Thyroid gland (tissue), 4 donors: Measurements from ENCODE around the gene SP140. TPM values are rescaled to one million over a fixed set of nuclear protein-coding genes. Genes with fewer than 3 reads are reported as not detected.

Experiments
- DNase-seq, 2 donors: peaks; one replicate each; pipeline ENCODE4 v3.0.0-alpha.2; 2019
- H3K27ac ChIP-seq, 3 donors: fragments of 200-600 bp; sonication (generic); 1 replicate in 2 of 3; 2 replicates in 1 of 3; pipeline ENCODE4 v1.5.1; 2016 to 2019; ENCODE audit warnings: mild to moderate bottlenecking in 1 of 3, moderate library complexity in 1 of 3
- H3K27me3 ChIP-seq: fragments of 200-600 bp; sonication (generic); one replicate; pipeline ENCODE4 v1.5.1; 2019
- H3K36me3 ChIP-seq, 2 donors: fragments of 200-600 bp; sonication (generic); one replicate each; pipeline ENCODE4 v1.5.1; 2016 to 2019
- H3K4me1 ChIP-seq, 2 donors: fragments of 200-600 bp; sonication (generic); one replicate each; pipeline ENCODE4 v1.5.1; 2017 to 2019
- H3K4me3 ChIP-seq, 3 donors: fragments of 200-600 bp; sonication (generic); replicated peaks in 1 of 3; 1 replicate in 2 of 3; 2 replicates in 1 of 3; pipeline ENCODE4 v1.5.1; 2016; ENCODE audit warnings: mild to moderate bottlenecking in 1 of 3
- H3K9me3 ChIP-seq: fragments of 200-600 bp; sonication (generic); one replicate; pipeline ENCODE4 v1.5.1; 2017
- CTCF ChIP-seq, 6 experiments: fragments of 200-600 bp in 3 of 6; fragments of 450-650 bp in 3 of 6; sonication (generic) in 3 of 6; IDR thresholded peaks; one replicate each; pipeline ENCODE4 v1.5.1; 2016 to 2019; ENCODE audit warnings: antibody characterized with exemption in 6 of 6, mild to moderate bottlenecking in 2 of 6, inconsistent platforms in 1 of 6, moderate library complexity in 1 of 6
- POLR2A ChIP-seq, 2 donors: fragments of 450-650 bp; IDR thresholded peaks; one replicate each; pipeline ENCODE4 v1.6.1; 2017; ENCODE audit warnings: antibody characterized with exemption in 2 of 2, mild to moderate bottlenecking in 2 of 2, moderate library complexity in 1 of 2
- WGBS, 2 donors: methylation state at CpG; one replicate each; pipeline ENCODE4 v1.1.5; 2017; 5-methylcytosine and 5-hydroxymethylcytosine counted together
- intact Hi-C: fragments of 100-400 bp; cut with DNase I; formaldehyde crosslinking; loops from one replicate; pipeline ENCODE4 v1.15.1; 2023
- total RNA-seq, 4 donors: library from RNA; depleted of rRNA; stranded (reverse); fragments of >200 nt; gene quantifications; one replicate each; pipeline ENCODE4 v1.2.3, GENCODE V29; 2016

The SP140 gene
- total RNA-seq, 4 donors from 2014 or later, result 0.58 to 1.2 (median 0.95) TPM

- Histone ChIP-seq H3K27me3 (no peaks in the 10 kb centered on the region), H3K4me3 (no peak overlapping the region), H3K27ac (no peak overlapping the region), H3K4me1 (no peaks in the 10 kb centered on the region), H3K9me3 (no peaks in the 10 kb centered on the region), H3K36me3 (no peaks in the 10 kb centered on the region)
- peak in 1 of 2 donors; percentile 7 for DNase-seq
- intact Hi-C loops, result no loop called here
- 42 to 64% methylated on average over 4 of the region's 4 CpGs for WGBS, 2 donors
- TF ChIP-seq POLR2A (IDR thresholded peaks at IDR 0.05), result no peak
- TF ChIP-seq CTCF (IDR thresholded peaks at IDR 0.05), result no peak
Observed at GRCh38 chr2:230266638-230267037, 41.1 kb downstream of the SP140 start.

GRCh38 chr2:230267059-230267458 lies 41.5 kb downstream of the SP140 start:
- no peak for TF ChIP-seq CTCF (IDR thresholded peaks at IDR 0.05)
- no peak for TF ChIP-seq POLR2A (IDR thresholded peaks at IDR 0.05)
- intact Hi-C loops, result no loop called here

GRCh38 chr2:230267556-230267955 lies 42.0 kb downstream of the SP140 start:
- intact Hi-C loops, result no loop called here
- no peak overlapping the region for H3K4me3 ChIP-seq
- H3K4me1 ChIP-seq, result no peaks in the 10 kb centered on the region
- 83 to 88% methylated on average over 3 of the region's 3 CpGs for WGBS, 2 donors
- no peaks in the 10 kb centered on the region for H3K27me3 ChIP-seq
- TF ChIP-seq POLR2A (IDR thresholded peaks at IDR 0.05) (no peak), CTCF (IDR thresholded peaks at IDR 0.05) (no peak)
- no peaks in the 10 kb centered on the region for H3K9me3 ChIP-seq
- no peak for DNase-seq
- no peak overlapping the region for H3K27ac ChIP-seq
- no peaks in the 10 kb centered on the region for H3K36me3 ChIP-seq

More at GRCh38 chr2:230267059-230267458, 41.5 kb downstream of the SP140 start:
- no peak for DNase-seq
- 90 to 96% methylated on average over 1 of the region's 1 CpG for WGBS, 2 donors
- Histone ChIP-seq H3K9me3 (no peaks in the 10 kb centered on the region), H3K27me3 (no peaks in the 10 kb centered on the region), H3K4me1 (no peaks in the 10 kb centered on the region), H3K4me3 (no peak overlapping the region), H3K36me3 (no peaks in the 10 kb centered on the region), H3K27ac (no peak overlapping the region)

- DNase-seq, result no peak
- Histone ChIP-seq H3K4me3 (no peak overlapping the region), H3K36me3 (no peaks in the 10 kb centered on the region), H3K27ac (no peak overlapping the region), H3K9me3 (no peaks in the 10 kb centered on the region), H3K27me3 (no peaks in the 10 kb centered on the region), H3K4me1 (no peaks in the 10 kb centered on the region)
- intact Hi-C loops, result no loop called here
- TF ChIP-seq CTCF (IDR thresholded peaks at IDR 0.05) (no peak), POLR2A (IDR thresholded peaks at IDR 0.05) (no peak)
- 56 to 64% methylated on average over 3 of the region's 3 CpGs for WGBS, 2 donors
Observed at GRCh38 chr2:230268606-230269243, 43.2 kb downstream of the SP140 start.

- H3K9me3 ChIP-seq, result no peaks in the 10 kb centered on the region
- no peak overlapping the region for H3K27ac ChIP-seq
- no peak overlapping the region for H3K4me3 ChIP-seq
- H3K27me3 ChIP-seq, result no peaks in the 10 kb centered on the region
- no peak for DNase-seq
- H3K36me3 ChIP-seq, result no peaks in the 10 kb centered on the region
- TF ChIP-seq POLR2A (IDR thresholded peaks at IDR 0.05) (no peak), CTCF (IDR thresholded peaks at IDR 0.05) (no peak)
- WGBS, 2 donors, result 83 to 86% methylated on average over 6 of the region's 6 CpGs
- no peaks in the 10 kb centered on the region for H3K4me1 ChIP-seq
- intact Hi-C loops, result no loop called here
Observed at GRCh38 chr2:230269715-230270114, 44.2 kb downstream of the SP140 start.
